DND-41 (cell line): Measurements from ENCODE around the gene SIAE.

Source experiments
- CTCF ChIP-seq: IDR thresholded peaks from 2 replicates; pipeline ENCODE4 v1.5.1; 2012; ENCODE audit warnings: borderline replicate concordance, low read length, moderate library complexity, mild to moderate bottlenecking; ENCODE audit not compliant: poor library complexity, severe bottlenecking; ENCODE audit errors: extremely low read depth
- EZH2 ChIP-seq: IDR thresholded peaks from 3 replicates; pipeline ENCODE4 v1.6.1; 2012; ENCODE audit warnings: borderline replicate concordance, low read depth, mild to moderate bottlenecking, moderate library complexity, low read length, inconsistent platforms; ENCODE audit not compliant: severe bottlenecking

- TF ChIP-seq CTCF (no peak), EZH2 (no peak)
Observed at GRCh38 chr11:124693142-124693541, 19.6 kb upstream of the SIAE start.
